ENCODE data around the gene CDK5R2. TPM values are rescaled to one million over a fixed set of nuclear protein-coding genes. Genes with fewer than 3 reads are reported as not detected.

CDK5R2 gene
- total and polyA plus RNA-seq, 2 donors from 2014 or later, result not detected

DNA sequence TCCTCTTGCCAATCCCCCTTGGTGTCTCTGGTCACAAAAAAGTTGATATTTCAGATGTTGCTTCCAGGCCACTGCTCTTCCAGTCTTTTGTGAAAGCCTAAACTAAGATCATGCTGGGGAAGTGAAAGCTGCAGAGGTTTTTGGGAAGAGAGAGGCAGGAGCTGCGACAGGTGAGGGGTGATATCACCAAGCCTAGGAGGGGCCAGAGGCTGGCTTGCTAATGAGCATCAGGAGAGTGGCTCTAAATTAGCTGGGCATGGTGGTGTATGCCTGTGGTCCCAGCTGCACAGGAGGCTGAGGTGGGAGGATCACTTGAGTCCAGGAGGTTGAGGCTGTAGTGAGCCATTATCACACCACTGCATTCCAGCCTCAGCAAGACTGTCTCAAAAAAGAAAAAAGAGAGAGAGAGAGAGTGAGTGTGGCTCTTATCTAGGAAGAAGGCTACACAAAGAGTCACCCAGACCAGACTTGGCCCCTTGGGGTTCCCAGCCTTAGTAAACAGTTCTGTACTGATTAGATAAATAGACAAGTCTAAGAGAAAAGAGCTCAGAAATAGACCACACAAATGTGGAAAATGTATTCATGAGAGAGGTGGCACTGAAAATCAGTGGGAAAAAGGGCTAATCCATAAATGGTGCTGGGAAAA, 14.6 kb upstream of the CDK5R2 start:
- intact Hi-C loops (cut with DNase I), result no loop called here
- no peak overlapping the region for H3K27ac ChIP-seq (ENCODE audit: low read depth in 2 of 2, low read length in 2 of 2)
- DNase-seq, result no peak
- H3K4me3 ChIP-seq (ENCODE audit: low read length in 3 of 3), result no peak overlapping the region
- H3K27me3 ChIP-seq (ENCODE audit: control insufficient read depth, insufficient read depth, low read length), result no peaks in the 10 kb centered on the region
- no peaks in the 10 kb centered on the region for H3K4me1 ChIP-seq (ENCODE audit: control insufficient read depth in 2 of 3, insufficient read depth in 2 of 3, low read depth in 1 of 3, low read length in 3 of 3)
- H3K36me3 ChIP-seq (ENCODE audit: control insufficient read depth in 2 of 3, insufficient read depth in 3 of 3, low read length in 3 of 3), result no peaks in the 10 kb centered on the region
- no peaks in the 10 kb centered on the region for H3K9me3 ChIP-seq (ENCODE audit: control insufficient read depth in 2 of 3, insufficient read depth in 1 of 3, low read length in 3 of 3)
- TF ChIP-seq, protein P1, sequence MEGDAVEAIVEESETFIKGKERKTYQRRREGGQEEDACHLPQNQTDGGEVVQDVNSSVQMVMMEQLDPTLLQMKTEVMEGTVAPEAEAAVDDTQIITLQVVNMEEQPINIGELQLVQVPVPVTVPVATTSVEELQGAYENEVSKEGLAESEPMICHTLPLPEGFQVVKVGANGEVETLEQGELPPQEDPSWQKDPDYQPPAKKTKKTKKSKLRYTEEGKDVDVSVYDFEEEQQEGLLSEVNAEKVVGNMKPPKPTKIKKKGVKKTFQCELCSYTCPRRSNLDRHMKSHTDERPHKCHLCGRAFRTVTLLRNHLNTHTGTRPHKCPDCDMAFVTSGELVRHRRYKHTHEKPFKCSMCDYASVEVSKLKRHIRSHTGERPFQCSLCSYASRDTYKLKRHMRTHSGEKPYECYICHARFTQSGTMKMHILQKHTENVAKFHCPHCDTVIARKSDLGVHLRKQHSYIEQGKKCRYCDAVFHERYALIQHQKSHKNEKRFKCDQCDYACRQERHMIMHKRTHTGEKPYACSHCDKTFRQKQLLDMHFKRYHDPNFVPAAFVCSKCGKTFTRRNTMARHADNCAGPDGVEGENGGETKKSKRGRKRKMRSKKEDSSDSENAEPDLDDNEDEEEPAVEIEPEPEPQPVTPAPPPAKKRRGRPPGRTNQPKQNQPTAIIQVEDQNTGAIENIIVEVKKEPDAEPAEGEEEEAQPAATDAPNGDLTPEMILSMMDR (IDR thresholded peaks at IDR 0.05; ENCODE audit: borderline replicate concordance, extremely low read depth, insufficient read depth), result no peak
- no peak for FAIRE-seq
- H3K9ac ChIP-seq (ENCODE audit: low read length in 3 of 3), result no peak overlapping the region

DNA sequence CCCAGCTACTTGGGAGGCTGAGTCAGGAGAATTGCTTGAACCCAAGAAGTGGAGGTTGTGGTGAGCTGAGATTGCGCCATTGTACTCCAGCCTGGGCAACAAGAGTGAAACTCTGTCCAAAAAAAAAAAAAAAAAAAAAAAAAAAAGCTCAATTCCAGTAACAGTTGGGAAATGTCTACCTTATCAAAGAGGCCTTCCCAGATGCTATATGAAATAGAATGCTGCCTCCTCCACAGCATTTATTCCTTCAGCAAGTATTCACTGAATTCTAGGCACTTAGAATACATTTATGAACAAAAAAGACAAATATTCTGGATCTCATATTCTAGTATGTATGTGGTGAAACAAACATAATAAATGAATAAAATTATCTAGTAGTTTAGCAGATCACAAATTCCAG, 12.8 kb upstream of the CDK5R2 start:
- Histone ChIP-seq H3K9ac (ENCODE audit: low read length in 3 of 3) (no peak overlapping the region), H3K4me3 (ENCODE audit: low read length in 3 of 3) (no peak overlapping the region), H3K27me3 (ENCODE audit: control insufficient read depth, insufficient read depth, low read length) (no peaks in the 10 kb centered on the region), H3K4me1 (ENCODE audit: control insufficient read depth in 2 of 3, insufficient read depth in 2 of 3, low read depth in 1 of 3, low read length in 3 of 3) (no peaks in the 10 kb centered on the region), H3K36me3 (ENCODE audit: control insufficient read depth in 2 of 3, insufficient read depth in 3 of 3, low read length in 3 of 3) (no peaks in the 10 kb centered on the region), H3K27ac (ENCODE audit: low read depth in 2 of 2, low read length in 2 of 2) (no peak overlapping the region), H3K9me3 (ENCODE audit: control insufficient read depth in 2 of 3, insufficient read depth in 1 of 3, low read length in 3 of 3) (no peaks in the 10 kb centered on the region)
- TF ChIP-seq, protein P1 (IDR thresholded peaks at IDR 0.05; ENCODE audit: borderline replicate concordance, extremely low read depth, insufficient read depth), result no peak
- DNase-seq (no peak), FAIRE-seq (no peak)
- intact Hi-C loops (cut with DNase I), result no loop called here

DNA sequence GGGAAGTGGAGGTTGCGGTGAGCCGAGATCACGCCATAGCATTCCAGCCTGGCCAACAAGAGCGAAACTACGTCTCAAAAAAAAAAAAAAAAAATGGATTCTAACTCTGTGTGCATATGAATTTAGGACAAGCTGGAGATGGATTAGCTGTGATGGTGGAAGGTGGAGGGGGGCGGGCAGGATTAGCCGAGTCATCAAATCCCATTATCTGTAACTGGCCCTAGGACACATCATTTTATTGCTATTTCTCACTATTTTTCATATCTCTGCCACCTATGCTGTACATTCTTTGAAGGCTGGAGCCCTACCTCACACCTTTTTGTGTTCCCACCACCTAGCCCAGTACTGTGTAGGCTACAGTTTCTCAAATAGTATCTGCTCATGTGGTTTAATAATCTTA, 7.3 kb upstream of the CDK5R2 start:
- Histone ChIP-seq H3K27ac (ENCODE audit: low read depth in 2 of 2, low read length in 2 of 2) (no peak overlapping the region), H3K36me3 (ENCODE audit: control insufficient read depth in 2 of 3, insufficient read depth in 3 of 3, low read length in 3 of 3) (no peaks in the 10 kb centered on the region), H3K27me3 (ENCODE audit: control insufficient read depth, insufficient read depth, low read length) (no peaks in the 10 kb centered on the region), H3K4me3 (ENCODE audit: low read length in 3 of 3) (no peak overlapping the region), H3K9ac (ENCODE audit: low read length in 3 of 3) (no peak overlapping the region), H3K4me1 (ENCODE audit: control insufficient read depth in 2 of 3, insufficient read depth in 2 of 3, low read depth in 1 of 3, low read length in 3 of 3) (no peaks in the 10 kb centered on the region), H3K9me3 (ENCODE audit: control insufficient read depth in 2 of 3, insufficient read depth in 1 of 3, low read length in 3 of 3) (peaks cover 0 to 4% (median 0%) of the 10 kb centered on the region in 3 donors)
- FAIRE-seq, result no peak
- intact Hi-C loops (cut with DNase I), result no loop called here
- TF ChIP-seq, protein P1 (IDR thresholded peaks at IDR 0.05; ENCODE audit: borderline replicate concordance, extremely low read depth, insufficient read depth), result no peak
- DNase-seq, result no peak

All from kidney (tissue), 14 donors.